GM12865 (cell line): Measurements from ENCODE around the gene FABP1.

ENCODE experiments used
- DNase-seq: peaks from one replicate; pipeline ENCODE4 v3.0.0; 2010; ENCODE audit warnings: low read depth
- H3K4me3 ChIP-seq: 2 replicates; pipeline ENCODE4 v1.5.1; 2011; ENCODE audit warnings: mild to moderate bottlenecking, low read depth, low read length, control low read depth
- CTCF ChIP-seq: IDR thresholded peaks from 2 replicates; pipeline ENCODE4 v1.5.1; 2011; ENCODE audit warnings: low read length, control low read depth, low read depth, inconsistent platforms; ENCODE audit not compliant: insufficient read depth; ENCODE audit errors: missing control alignments

FABP1 gene

DNA sequence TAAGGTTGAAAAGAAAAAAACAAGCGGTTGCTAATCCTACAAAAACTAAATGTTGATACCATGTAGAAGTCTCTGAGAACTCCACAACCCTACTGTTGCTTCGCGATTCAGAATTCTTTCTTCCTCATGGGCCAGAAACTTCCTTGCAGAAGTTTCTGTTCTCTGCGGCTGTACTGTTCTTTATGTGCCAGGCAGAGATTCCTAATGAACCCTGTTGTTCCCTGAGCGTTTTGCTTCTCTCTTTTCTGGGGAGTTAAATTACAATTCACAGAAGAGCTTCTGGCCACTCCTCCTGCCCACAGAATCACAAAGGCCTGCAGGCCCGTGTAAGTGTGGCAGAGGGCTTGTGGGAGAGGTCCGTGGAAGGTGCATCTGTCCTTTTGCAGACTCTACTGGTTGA lies 40.5 kb upstream of the FABP1 start:
- no peak for TF ChIP-seq CTCF
- no peak for DNase-seq
- no peak overlapping the region for H3K4me3 ChIP-seq

DNA sequence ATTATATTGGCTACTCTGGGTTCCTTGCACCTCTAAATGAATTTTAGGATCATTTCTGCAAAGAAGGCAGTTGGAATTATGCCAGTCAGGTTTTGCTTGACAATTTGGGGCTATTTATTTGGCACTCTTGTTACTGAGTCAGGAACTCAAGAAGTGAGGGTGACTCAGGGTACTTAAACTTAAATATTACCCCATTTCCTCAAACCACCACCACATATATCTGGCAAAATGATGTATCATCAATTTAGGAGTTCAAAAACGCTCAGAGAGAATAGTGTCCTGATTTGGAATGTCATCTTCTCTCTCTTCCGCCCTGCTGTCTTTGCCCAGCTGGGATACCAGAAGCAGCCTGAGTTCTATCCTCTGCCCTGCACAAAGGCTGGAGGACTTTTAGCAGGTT lies 39.9 kb upstream of the FABP1 start:
- no peak overlapping the region for H3K4me3 ChIP-seq
- TF ChIP-seq CTCF: no peak
- DNase-seq: no peak

DNA sequence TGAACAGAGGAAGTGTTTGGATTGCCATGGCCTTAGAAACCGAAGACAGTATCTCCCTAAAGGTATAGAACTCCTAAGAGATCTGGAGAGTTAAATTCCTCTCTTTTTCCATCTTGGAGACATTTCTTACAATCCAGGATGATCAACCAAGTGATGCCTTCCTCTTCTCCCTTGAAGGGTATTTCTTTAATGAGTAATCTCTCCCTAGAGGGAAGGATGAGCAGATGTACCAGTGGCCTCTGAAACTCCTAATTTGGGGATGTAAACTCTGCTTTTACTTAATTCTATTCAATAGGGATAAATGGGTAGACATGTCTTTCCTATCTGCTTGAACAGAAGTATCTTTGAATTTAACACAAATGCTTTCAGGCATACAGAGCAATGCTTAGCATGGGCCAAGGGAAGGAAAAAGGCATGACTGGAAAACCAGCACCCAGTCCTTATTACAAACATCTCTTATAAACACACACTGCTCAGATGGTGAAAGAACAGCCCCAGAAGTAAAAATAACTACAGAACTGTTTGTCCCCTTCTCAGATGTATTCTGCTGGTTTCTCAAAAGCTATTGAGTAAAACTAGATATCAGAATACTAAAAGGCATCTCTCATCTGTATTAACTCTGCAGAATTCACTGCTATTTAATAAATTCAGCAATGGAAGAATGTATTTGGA lies 37.6 kb upstream of the FABP1 start:
- no peak for DNase-seq
- H3K4me3 ChIP-seq: no peak overlapping the region
- TF ChIP-seq CTCF: no peak

- no peak for DNase-seq
- H3K4me3 ChIP-seq: no peak overlapping the region
- TF ChIP-seq CTCF: no peak
Measured at GRCh38 chr2:88161446-88162244, 33.8 kb upstream of the FABP1 start.

GRCh38 chr2:88160517-88160916 lies 32.7 kb upstream of the FABP1 start:
- DNase-seq: no peak
- no peak for TF ChIP-seq CTCF
- no peak overlapping the region for H3K4me3 ChIP-seq

DNA sequence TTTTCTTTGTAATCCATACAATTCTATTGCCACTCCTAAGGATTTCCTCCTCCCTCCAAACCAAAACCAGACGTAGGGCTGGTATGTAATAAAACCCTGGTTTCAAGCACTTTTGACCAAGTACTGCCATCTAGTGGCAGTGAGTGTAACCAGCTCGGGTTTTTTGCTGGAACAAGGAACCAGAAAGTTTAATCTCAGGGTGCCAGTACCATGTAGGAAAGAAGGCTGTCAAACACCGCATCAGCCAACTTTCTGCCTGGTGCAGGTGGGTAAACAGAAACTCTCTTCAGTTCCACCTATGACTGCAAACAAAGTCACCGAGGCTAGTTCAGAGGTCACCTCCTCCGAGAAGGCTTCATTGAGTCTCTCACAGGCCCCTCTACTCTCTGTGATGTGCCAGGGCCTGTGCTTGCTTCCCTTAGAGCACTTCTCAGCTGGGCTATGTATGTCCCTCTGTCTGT lies 32.1 kb upstream of the FABP1 start:
- TF ChIP-seq CTCF: peak; percentile 74
- peak; percentile 62 for DNase-seq

More for the DNA sequence above, 32.1 kb upstream of the FABP1 start:
- H3K4me3 ChIP-seq: no peak overlapping the region
